A673 (cell line): Measurements from ENCODE around the gene NR6A1.

ENCODE experiments used
- CTCF ChIP-seq: fragments of 300-800, 200-600 bp; sonication (generic); conservative IDR thresholded peaks from 2 replicates; pipeline ENCODE4 v1.5.1; 2017; ENCODE audit warnings: low read depth, mild to moderate bottlenecking, antibody characterized with exemption, low read length, moderate library complexity, mixed read lengths
- EZH2 ChIP-seq: fragments of 200-600 bp; sonication (generic); IDR thresholded peaks from 2 replicates; pipeline ENCODE4 v1.6.1; 2017; ENCODE audit warnings: borderline replicate concordance, low read depth, mild to moderate bottlenecking, mixed read lengths, antibody characterized with exemption, low read length; ENCODE audit not compliant: poor library complexity, severe bottlenecking

- TF ChIP-seq CTCF (no peak), EZH2 (peak; percentile 100)
Measured at GRCh38 chr9:124503713-124504529, 267.2 kb downstream of the NR6A1 start.
